IPS-11a (cell line): Measurements from ENCODE around the gene BBLN.

Experiments used
- H3K4me3 ChIP-seq: one replicate; pipeline ENCODE4 v1.5.1; 2013; ENCODE audit warnings: low read depth, low read length, control low read depth

The BBLN gene

GRCh38 chr9:128188209-128188608, 28.1 kb downstream of the BBLN start:
- H3K4me3 ChIP-seq, result no peak overlapping the region

DNA sequence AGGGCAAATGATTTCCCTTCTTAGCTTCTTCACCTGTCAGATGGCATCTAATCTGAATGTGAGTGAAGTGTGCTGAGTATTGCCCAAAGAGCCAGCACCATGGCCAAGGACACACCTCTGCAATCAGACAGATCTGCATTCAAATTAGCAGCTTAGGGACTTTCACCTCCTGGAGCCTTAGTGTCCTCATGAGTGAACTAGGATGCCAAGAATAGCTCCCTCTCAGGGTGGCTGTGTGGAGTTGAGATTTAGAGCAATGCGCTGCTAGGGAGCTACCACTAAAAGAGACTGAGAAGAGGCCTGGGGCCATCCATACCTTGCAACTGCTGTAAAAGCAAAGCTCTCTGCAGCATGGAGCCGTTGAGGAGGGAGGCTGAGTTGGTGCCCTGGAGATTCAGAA, 29.9 kb downstream of the BBLN start:
- H3K4me3 ChIP-seq, result no peak overlapping the region

GRCh38 chr9:128190516-128191405, 30.7 kb downstream of the BBLN start:
- H3K4me3 ChIP-seq, result peak overlapping the region; percentile 71

DNA sequence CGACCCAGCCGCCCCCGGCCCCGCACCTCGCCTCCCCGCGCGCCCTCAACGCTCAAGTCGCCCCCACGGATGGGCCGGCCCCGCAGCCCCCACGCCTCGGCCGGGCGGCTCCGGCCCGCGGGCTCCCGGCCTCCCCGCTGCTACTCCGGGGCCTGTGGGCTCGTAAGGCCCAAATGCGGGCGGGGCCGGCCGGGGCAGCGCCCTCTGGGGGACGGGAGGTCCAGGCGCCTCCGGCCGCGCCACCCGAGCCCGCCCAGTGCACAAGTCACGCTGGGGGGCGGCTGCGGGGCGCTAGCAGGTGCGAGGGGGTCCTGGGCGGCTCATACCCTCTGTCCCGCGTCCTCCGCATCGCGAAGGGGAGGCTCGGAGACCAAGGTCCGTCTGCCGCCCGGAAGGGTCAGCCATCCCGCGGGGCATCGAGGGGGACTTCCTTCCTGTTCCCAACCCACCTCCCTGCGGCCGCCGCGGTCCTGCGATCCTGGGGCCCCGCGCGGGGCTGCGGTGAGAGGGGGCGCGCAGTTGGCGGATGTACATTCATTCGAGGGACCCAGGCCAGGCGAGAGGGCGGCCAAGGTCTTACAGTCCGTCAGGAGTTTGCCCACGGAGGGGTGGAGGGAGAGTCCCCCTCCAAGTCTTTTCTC, 31.5 kb downstream of the BBLN start, which contains the start of gene CIZ1:
Gene CIZ1 (minus strand): TSS at position 167 of the 641 bp plus-strand sequence. CDS start 715 bp downstream, outside the sequence.
- H3K4me3 ChIP-seq, result peak within 1 kb of the TSS; percentile 71

- no peak overlapping the region for H3K4me3 ChIP-seq
Measured at GRCh38 chr9:128192601-128193371, 32.7 kb downstream of the BBLN start.

DNA sequence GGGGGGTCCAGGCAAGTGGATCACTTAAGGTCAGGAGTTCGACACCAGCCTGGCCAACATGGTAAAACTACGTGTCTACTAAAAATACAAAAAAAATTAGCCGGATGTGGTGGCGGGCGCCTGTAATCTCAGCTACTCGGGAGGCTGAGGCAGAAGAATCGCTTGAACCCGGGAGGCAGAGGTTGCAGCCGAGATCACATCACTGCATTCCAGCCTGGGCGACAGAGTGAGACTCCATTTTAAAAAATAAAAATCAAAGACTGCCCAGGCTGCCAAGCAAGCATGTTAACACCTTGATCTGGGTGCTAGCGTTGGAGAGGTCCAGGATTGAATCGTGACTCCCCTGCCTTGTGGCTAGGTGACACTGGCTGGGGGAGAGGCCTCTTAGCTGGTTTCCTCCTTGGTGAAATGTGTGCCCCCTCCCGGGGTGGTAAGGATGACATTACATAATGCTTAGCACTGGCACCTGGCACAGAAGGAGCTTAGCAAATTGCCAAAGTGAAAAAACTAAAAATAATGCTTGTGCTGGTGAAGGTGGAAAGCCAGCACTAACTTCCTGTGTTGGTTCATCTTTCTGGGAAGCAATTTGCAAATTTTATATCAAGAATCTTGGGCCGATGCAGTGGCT, 33.5 kb downstream of the BBLN start:
- H3K4me3 ChIP-seq, result no peak overlapping the region

- no peak overlapping the region for H3K4me3 ChIP-seq
Measured at GRCh38 chr9:128201441-128202369, 41.6 kb downstream of the BBLN start.

DNA sequence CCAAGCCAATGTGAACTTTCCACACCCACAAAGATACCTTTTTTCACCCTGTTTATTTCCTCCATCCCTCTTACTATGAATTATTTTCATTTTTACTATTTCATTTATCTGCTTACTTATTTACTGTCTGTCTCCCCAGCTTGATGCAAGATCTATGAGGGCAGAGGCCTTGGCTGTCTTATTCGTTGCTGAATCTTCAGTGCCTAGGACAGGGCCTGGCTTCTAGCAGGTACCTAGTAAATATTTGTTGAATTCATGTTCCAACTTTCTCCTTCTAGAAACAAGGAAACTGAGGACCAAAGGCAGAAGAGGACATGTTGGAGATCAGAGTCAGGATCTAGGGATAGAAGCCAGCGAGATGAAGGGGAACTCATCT, 42.6 kb downstream of the BBLN start:
- no peak overlapping the region for H3K4me3 ChIP-seq

DNA sequence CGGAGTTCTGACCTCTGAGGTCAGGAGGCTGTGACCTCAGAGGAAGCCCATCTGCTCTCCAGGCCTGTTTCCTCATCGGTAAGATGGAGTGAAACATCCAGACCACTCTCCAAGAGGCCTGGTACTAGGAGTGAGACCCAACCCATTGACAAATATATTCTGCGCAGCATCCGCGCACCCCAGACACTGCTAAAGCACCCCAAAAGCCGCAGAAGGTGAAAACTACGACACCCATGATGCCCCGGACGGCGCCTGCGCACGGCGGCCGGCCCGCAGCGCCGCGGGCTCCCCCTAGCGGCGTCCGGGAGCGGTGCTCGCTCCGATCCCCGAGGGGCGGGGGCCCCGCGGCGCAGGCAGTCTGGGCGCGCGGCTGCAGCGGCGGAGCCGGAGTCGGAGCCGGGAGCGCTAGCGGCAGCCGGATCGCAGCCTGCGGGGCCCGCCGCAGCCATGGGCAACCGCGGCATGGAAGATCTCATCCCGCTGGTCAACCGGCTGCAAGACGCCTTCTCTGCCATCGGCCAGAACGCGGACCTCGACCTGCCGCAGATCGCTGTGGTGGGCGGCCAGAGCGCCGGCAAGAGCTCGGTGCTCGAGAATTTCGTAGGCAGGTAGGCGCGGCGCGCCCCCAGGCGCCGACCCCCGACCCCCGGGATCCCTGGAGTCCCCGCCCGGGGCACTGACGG, 43.1 kb downstream of the BBLN start, which contains the start of gene DNM1:
Gene DNM1 (plus strand): TSS at position 356 of the 683 bp plus-strand sequence. CDS start 92 bp downstream, at position 448.
- H3K4me3 ChIP-seq, result peak within 1 kb of the TSS; percentile 69

- H3K4me3 ChIP-seq, result peak overlapping the region; percentile 69
Measured at GRCh38 chr9:128203707-128204551, 43.9 kb downstream of the BBLN start.

GRCh38 chr9:128204858-128205257, 44.8 kb downstream of the BBLN start:
- peak overlapping the region; percentile 69 for H3K4me3 ChIP-seq

DNA sequence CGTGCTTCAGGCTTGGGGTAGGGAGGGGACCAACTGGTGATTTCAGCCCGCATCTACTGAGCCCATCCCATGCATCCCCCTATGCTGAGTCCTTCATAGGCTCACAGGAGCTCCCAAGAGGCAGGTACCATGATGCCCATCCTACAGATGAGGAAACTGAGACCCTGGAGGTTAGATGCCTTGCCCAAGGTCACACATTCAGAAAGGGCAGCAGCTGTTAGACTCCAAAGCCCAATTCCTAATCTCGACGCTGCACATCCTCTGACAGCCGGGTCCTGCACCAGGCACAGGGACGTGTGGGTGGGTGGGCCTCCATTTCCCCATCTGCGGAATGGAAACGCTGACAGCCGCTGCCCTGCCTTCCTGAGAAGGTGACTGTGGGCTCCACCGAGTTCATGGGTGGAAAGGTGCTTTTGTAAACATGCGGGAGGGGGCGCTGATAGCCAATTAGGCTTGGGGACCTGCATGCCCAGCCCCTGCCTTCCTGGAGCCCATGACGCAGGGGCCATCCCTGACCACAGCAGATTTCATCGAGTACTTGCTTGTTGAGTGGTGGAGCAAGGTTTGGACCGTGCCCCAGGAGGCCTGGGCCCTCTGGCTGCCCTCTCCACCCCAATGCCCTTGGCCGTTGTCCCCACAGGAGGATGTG, 45.4 kb downstream of the BBLN start:
- no peak overlapping the region for H3K4me3 ChIP-seq

GRCh38 chr9:128206484-128206883, 46.4 kb downstream of the BBLN start:
- H3K4me3 ChIP-seq, result no peak overlapping the region

DNA sequence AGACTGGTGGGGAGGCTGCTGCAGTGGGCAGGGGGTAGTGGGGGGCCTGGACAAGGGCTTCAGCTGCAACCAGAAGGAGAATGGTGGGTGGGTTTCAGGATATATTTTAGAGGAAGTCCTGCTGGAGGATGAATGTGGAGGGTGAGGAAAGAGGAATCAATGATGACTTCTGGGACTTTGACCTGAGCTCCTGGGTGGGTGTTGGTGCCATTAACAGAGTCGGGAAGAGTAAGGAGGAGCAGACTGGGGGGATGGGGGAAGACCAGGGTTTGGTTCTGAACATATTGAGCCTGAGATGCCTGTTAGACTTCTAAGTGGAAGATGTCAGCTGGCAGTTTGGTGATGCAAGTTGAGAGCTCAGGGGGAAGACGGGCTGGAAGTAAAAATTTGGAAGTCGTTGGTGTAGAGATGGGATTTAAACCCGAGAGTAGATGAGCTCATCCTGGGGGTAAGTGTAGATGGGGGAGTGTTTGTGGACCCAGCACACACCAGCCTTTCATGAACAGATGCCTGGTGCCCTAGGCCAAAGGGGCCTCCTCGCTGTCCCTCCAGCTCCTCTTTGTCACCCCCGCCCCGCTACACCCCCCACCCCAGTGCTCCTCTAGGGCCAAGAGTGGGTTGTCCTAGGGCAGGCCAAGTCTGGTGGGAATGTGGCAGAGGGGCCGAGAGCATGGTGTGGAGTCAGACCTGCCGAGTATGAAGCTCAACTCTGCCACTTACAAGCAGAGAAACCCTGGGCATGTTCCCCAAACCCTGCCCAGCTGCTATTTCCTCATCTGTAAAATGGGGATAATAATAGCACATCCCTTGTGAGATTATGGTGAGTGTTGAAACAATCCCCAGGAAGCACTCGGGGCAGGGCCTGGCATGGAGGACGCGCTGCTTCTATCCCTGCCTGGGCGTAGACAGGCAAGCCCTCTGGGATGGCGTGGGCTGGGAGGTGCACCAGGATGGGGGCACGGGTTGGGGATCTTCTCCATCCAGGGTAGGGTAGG, 47.1 kb downstream of the BBLN start:
- H3K4me3 ChIP-seq, result no peak overlapping the region

GRCh38 chr9:128208386-128208785, 48.3 kb downstream of the BBLN start:
- no peak overlapping the region for H3K4me3 ChIP-seq

DNA sequence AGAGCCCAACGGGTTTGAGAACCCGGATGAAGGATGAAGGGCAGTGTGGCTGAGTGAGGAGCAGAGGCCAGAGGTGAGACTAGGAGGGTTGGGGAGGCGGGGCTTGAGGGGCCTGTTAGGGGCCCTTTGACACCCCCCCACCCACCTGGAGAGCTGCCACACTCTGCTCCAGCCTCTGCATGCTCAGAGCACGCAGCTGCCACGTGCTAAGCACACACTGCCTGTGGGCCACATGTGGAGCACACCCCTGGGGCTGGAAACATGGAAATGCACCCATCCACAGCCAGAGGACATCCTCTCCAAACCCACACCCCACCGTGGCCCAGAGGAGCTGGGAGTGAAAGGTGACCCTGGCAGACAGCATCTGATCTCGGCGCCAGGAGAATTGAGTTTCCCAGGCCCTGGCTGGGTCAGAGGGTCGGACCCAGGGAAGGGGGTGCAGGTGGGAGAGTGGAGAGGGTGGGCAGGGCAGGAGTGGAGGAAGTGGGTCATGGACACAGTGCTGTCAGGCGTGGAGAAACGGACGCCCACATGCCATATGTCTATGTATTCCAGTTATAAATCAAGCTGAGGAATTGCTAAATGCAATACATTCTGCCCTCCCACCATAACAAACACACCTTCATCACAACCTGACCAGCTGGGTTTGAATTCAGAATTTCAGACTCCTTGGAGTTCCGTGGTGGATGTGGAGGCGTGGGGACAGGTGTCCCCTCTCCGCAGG, 49.0 kb downstream of the BBLN start:
- no peak overlapping the region for H3K4me3 ChIP-seq
